A673 (cell line): ENCODE data around the gene GCN1.

ENCODE experiments used
- CTCF ChIP-seq: fragments of 300-800, 200-600 bp; sonication (generic); conservative IDR thresholded peaks from 2 replicates; pipeline ENCODE4 v1.5.1; 2017; ENCODE audit warnings: low read depth, mild to moderate bottlenecking, antibody characterized with exemption, low read length, moderate library complexity, mixed read lengths
- EZH2 ChIP-seq: fragments of 200-600 bp; sonication (generic); IDR thresholded peaks from 2 replicates; pipeline ENCODE4 v1.6.1; 2017; ENCODE audit warnings: borderline replicate concordance, low read depth, mild to moderate bottlenecking, mixed read lengths, antibody characterized with exemption, low read length; ENCODE audit not compliant: poor library complexity, severe bottlenecking

GRCh38 chr12:120209851-120210250 lies 15.3 kb upstream of the GCN1 start:
- TF ChIP-seq CTCF (no peak), EZH2 (no peak)
